Measurements from ENCODE around the gene NKPD1.

DNA sequence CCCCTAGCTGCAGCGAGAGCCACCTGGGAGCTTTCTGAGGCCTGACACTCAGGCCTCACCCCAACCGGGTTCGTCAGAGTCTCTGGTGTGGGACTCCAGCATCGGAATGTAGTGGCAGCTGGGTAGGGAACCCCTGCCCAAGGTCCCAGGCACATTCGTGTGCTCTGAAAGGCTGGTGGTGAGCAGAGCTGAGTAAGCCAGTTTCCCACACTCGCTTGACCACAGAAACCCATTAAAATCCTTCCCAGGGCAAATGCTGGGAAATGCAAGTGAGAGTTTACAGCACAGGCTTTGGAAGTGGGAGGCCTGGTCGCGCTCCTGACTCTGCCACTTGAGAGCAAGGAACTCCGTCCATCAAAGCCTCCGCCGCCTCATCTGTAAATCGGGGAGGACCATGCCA, 13.0 kb upstream of the NKPD1 start:
- TF ChIP-seq, protein P1, sequence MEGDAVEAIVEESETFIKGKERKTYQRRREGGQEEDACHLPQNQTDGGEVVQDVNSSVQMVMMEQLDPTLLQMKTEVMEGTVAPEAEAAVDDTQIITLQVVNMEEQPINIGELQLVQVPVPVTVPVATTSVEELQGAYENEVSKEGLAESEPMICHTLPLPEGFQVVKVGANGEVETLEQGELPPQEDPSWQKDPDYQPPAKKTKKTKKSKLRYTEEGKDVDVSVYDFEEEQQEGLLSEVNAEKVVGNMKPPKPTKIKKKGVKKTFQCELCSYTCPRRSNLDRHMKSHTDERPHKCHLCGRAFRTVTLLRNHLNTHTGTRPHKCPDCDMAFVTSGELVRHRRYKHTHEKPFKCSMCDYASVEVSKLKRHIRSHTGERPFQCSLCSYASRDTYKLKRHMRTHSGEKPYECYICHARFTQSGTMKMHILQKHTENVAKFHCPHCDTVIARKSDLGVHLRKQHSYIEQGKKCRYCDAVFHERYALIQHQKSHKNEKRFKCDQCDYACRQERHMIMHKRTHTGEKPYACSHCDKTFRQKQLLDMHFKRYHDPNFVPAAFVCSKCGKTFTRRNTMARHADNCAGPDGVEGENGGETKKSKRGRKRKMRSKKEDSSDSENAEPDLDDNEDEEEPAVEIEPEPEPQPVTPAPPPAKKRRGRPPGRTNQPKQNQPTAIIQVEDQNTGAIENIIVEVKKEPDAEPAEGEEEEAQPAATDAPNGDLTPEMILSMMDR (IDR thresholded peaks at IDR 0.05), result no peak
- no peak for TF ChIP-seq POLR2AphosphoS5 (IDR thresholded peaks at IDR 0.05)

All from breast epithelium (tissue), 3 donors.